Stimulated activated naive CD4-positive, alpha-beta T cell treated with Interleukin-2 at 50 U/mL for 16 hours (primary cell): ENCODE measurements around the gene PSME2.

Experiments
- DNase-seq: peaks from one replicate; lab custom pipeline; 2025; lab: John Stamatoyannopoulos, UW

Gene PSME2

DNA sequence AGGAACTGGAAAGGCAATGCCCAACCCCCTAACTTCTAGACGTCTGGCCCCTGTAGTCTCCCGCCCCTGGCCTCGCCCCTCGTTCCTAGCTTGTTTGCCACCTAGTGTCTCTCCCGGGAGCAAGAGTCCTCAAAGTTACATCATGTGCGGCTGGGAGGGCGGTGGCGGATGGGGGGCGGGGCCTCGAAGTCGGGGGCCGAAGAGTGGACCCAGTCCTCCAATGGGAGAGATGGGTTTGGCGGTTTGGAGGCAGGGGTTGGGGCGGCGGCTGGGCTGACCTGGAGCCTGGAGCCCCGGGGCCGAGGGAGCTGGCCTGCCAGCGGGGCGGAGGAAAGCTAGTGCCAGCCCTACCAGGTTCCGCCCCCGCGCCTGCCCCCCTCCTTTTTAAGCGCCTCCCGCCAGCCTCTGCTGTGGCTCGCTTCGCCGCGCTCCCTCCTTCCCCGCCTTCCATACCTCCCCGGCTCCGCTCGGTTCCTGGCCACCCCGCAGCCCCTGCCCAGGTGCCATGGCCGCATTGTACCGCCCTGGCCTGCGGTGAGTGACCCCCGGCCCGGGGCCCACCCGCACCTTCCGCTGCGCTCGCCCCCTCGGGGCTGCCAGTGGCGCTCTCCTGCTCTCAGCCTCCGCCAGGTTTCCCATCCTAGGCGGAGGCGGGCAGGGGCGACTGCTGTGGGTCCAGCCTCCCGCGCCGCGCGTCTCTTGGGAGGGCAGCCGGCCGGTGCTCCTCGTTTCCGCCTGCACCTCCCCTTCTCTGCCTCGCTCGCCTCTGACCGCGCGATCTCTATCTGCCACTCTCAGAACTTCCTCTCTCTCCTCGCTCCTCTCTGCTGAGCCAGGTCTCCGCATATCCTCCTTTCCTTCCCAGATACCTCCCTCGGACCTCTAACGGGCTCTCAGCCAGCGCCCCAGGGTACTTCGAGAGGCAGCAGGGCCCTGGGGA is 52.2 kb downstream of the PSME2 start, which contains the start of gene PCK2:
Gene PCK2, plus strand, starts transcription at position 411 of the 940 bp plus-strand sequence. Its CDS starts 95 bp downstream, at position 506.
- peak; percentile 92 for DNase-seq
